ENCODE measurements around the gene ACOXL. TPM values are rescaled to one million over a fixed set of nuclear protein-coding genes. Genes with fewer than 3 reads are reported as not detected.

ACOXL gene
- total RNA-seq, 1 donor from 2014 or later: 1.2 TPM

- intact Hi-C loops (cut with micrococcal nuclease): no loop called here
Measured at GRCh38 chr2:110791435-110791834, 59.1 kb downstream of the ACOXL start.

GRCh38 chr2:110793034-110793433, 60.7 kb downstream of the ACOXL start:
- intact Hi-C loops (cut with micrococcal nuclease): no loop called here

- intact Hi-C loops (cut with micrococcal nuclease): no loop called here
Measured at GRCh38 chr2:110794390-110794789, 62.0 kb downstream of the ACOXL start.

- intact Hi-C loops (cut with micrococcal nuclease): no loop called here
Measured at GRCh38 chr2:110794951-110795350, 62.6 kb downstream of the ACOXL start.

- intact Hi-C loops (cut with micrococcal nuclease): no loop called here
Measured at GRCh38 chr2:110796716-110797301, 64.4 kb downstream of the ACOXL start.

- intact Hi-C loops (cut with micrococcal nuclease): no loop called here
Measured at GRCh38 chr2:110799376-110799775, 67.0 kb downstream of the ACOXL start.

- intact Hi-C loops (cut with micrococcal nuclease): no loop called here
Measured at GRCh38 chr2:110800611-110801402, 68.4 kb downstream of the ACOXL start.

GRCh38 chr2:110802208-110802932, 70.0 kb downstream of the ACOXL start:
- intact Hi-C loops (cut with micrococcal nuclease): no loop called here

GRCh38 chr2:110804433-110804832, 72.1 kb downstream of the ACOXL start:
- intact Hi-C loops (cut with micrococcal nuclease): loop anchor here (2.0 kb wide), 1 partner anchor 894 kb away; no protein-coding TSS in a partner anchor

- intact Hi-C loops (cut with micrococcal nuclease): loop anchor here (1.0 to 2.0 kb wide), 2 partner anchors 53 to 894 kb away; no protein-coding TSS in a partner anchor
Measured at GRCh38 chr2:110804915-110805314, 72.5 kb downstream of the ACOXL start.

GRCh38 chr2:110805894-110806452, 73.6 kb downstream of the ACOXL start:
- intact Hi-C loops (cut with micrococcal nuclease): loop anchor here (1.0 to 2.0 kb wide), 2 partner anchors 52 to 893 kb away; no protein-coding TSS in a partner anchor

GRCh38 chr2:110807522-110807921, 75.1 kb downstream of the ACOXL start:
- intact Hi-C loops (cut with micrococcal nuclease): no loop called here

- intact Hi-C loops (cut with micrococcal nuclease): loop anchor here (2.0 to 10.0 kb wide), 3 partner anchors 134 to 398 kb away; no protein-coding TSS in a partner anchor
Measured at GRCh38 chr2:110810404-110810803, 78.0 kb downstream of the ACOXL start.

GRCh38 chr2:110812726-110813645, 80.6 kb downstream of the ACOXL start:
- intact Hi-C loops (cut with micrococcal nuclease): loop anchor here (1.0 to 10.0 kb wide), 3 partner anchors 40 to 239 kb away; no protein-coding TSS in a partner anchor

GRCh38 chr2:110813896-110814295, 81.5 kb downstream of the ACOXL start:
- intact Hi-C loops (cut with micrococcal nuclease): loop anchor here (5.0 to 10.0 kb wide), 2 partner anchors 131 to 238 kb away; no protein-coding TSS in a partner anchor

GRCh38 chr2:110815938-110816337, 83.6 kb downstream of the ACOXL start:
- intact Hi-C loops (cut with micrococcal nuclease): loop anchor here (10.0 kb wide), 1 partner anchor 129 kb away; no protein-coding TSS in a partner anchor

- intact Hi-C loops (cut with micrococcal nuclease): loop anchor here (10.0 kb wide), 1 partner anchor 128 kb away; no protein-coding TSS in a partner anchor
Measured at GRCh38 chr2:110816404-110817365, 84.3 kb downstream of the ACOXL start.

- intact Hi-C loops (cut with micrococcal nuclease): loop anchor here (10.0 kb wide), 1 partner anchor 126 kb away; no protein-coding TSS in a partner anchor
Measured at GRCh38 chr2:110818767-110819481, 86.6 kb downstream of the ACOXL start.
